ENCODE results near the gene REPIN1.
A peak's percentile ranks its signal among the peaks of the same experiment; 100 is the strongest.

DNA sequence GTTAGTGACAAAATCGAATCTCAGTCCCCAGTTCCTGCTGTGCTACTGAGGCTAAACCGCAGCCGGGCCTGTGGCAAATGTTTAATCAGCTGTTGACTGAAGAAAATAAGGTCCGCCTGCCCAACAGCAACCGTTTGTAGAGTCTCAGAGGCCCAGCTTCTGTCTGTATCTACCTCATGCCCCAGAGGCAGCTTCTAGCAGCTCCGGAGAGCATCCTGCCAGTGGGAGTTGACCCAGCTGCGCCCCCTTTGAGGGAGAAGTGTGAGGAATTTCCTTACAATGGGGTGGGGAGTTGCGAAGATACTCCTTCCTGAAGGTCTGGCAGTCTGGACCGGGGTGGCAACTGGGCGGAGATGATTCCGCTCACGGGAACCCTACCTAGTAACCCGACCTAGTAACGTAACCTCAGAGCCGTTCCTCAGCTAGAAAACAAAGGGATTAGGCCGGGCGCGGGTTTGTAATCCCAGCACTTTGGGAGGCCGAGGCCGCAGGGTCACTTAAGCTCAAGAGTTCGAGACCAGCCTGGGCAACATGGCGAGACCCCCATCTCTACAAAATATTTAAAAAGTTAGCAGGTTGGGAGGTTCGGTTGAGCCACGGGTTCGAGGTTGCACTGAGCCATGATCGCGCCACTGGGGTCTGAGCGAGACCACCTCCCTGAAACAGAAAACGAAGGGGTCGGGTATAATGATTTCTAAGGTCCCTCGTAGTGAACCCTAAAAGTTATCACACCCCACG lies 9.7 kb downstream of the REPIN1 start:
- TF ChIP-seq, protein P1, sequence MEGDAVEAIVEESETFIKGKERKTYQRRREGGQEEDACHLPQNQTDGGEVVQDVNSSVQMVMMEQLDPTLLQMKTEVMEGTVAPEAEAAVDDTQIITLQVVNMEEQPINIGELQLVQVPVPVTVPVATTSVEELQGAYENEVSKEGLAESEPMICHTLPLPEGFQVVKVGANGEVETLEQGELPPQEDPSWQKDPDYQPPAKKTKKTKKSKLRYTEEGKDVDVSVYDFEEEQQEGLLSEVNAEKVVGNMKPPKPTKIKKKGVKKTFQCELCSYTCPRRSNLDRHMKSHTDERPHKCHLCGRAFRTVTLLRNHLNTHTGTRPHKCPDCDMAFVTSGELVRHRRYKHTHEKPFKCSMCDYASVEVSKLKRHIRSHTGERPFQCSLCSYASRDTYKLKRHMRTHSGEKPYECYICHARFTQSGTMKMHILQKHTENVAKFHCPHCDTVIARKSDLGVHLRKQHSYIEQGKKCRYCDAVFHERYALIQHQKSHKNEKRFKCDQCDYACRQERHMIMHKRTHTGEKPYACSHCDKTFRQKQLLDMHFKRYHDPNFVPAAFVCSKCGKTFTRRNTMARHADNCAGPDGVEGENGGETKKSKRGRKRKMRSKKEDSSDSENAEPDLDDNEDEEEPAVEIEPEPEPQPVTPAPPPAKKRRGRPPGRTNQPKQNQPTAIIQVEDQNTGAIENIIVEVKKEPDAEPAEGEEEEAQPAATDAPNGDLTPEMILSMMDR (IDR thresholded peaks at IDR 0.05 in 8 of 11, conservative IDR thresholded peaks at IDR 0.05 in 3 of 11), result peak in 2 of 11 experiments; percentile 4 to 19
- TF ChIP-seq POLR2A (IDR thresholded peaks at IDR 0.05), result no peak

Data from spleen (tissue), 7 donors.